Transverse colon (tissue), 4 donors: Measurements from ENCODE around the gene ATG5.

Experiments used
- CTCF ChIP-seq, 5 experiments: fragments of 200-600 bp in 3 of 5; fragments of 450-650 bp in 2 of 5; sonication (generic) in 3 of 5; IDR thresholded peaks; 1 replicate in 2 of 5; 2 replicates in 3 of 5; pipeline ENCODE4 v1.5.1; 2016 to 2017; ENCODE audit warnings: antibody characterized with exemption in 5 of 5, inconsistent platforms in 3 of 5, mild to moderate bottlenecking in 2 of 5, moderate library complexity in 1 of 5
- EP300 ChIP-seq: sonication (generic); formaldehyde crosslinking; IDR thresholded peaks from one replicate; pipeline ENCODE4 v1.6.1; 2017; ENCODE audit warnings: antibody characterized with exemption, low read depth
- POLR2AphosphoS5 ChIP-seq, 3 donors: sonication (generic); formaldehyde crosslinking; IDR thresholded peaks; one replicate each; pipeline ENCODE4 v1.6.1; 2016; ENCODE audit warnings: antibody characterized with exemption in 3 of 3

- no peak for TF ChIP-seq CTCF (IDR thresholded peaks at IDR 0.05)
- no peak for TF ChIP-seq EP300
- TF ChIP-seq POLR2AphosphoS5 (IDR thresholded peaks at IDR 0.05): no peak
These were observed 77.8 kb downstream of the ATG5 start for GRCh38 chr6:106247733-106248132.
